SK-N-SH treated with all-trans-retinoic acid at 6 μM for 48 hours (cell line): ENCODE results near the gene RPS6KB2.
"Not testable (repeated sequence)": the region's sequence is repeated elsewhere in the genome, so short reads cannot be mapped to it uniquely, and the experiment has no call there.

Experiments used
- ATAC-seq: fragments of 200-7000 bp; cut with Tn5 transposase; 3 replicates; pipeline ENCODE4 v1.9.1; 2020; ENCODE audit warnings: mild to moderate bottlenecking, moderate library complexity
- BACH2 ChIP-seq: fragments of 250-450 bp; sonication (Bioruptor Pico); IDR thresholded peaks from 2 replicates; pipeline ENCODE4 v1.9.0; 2021; ENCODE audit warnings: mild to moderate bottlenecking, borderline replicate concordance
- CREB5 ChIP-seq: fragments of 250-450 bp; sonication (Bioruptor Pico); IDR thresholded peaks from 2 replicates; pipeline ENCODE4 v1.5.1; 2020; ENCODE audit warnings: low read depth, mild to moderate bottlenecking, moderate library complexity
- CSDC2 ChIP-seq: fragments of 250-450 bp; sonication (Bioruptor Pico); IDR thresholded peaks from 2 replicates; pipeline ENCODE4 v1.5.0; 2020; ENCODE audit warnings: mild to moderate bottlenecking, moderate library complexity
- CSRNP3 ChIP-seq: fragments of 250-450 bp; sonication (Bioruptor Pico); IDR thresholded peaks from 2 replicates; pipeline ENCODE4 v1.5.1; 2021; ENCODE audit warnings: mild to moderate bottlenecking, moderate library complexity
- ESRRG ChIP-seq: fragments of 250-450 bp; sonication (Bioruptor Pico); IDR thresholded peaks from 2 replicates; pipeline ENCODE4 v1.6.1; 2021; ENCODE audit warnings: mild to moderate bottlenecking
- GLIS3 ChIP-seq: fragments of 250-450 bp; sonication (Bioruptor Pico); IDR thresholded peaks from 2 replicates; pipeline ENCODE4 v1.5.0; 2020; ENCODE audit warnings: mild to moderate bottlenecking, moderate library complexity
- OSR1 ChIP-seq: fragments of 250-450 bp; sonication (Bioruptor Pico); IDR thresholded peaks from 2 replicates; pipeline ENCODE4 v1.8.0; 2022; ENCODE audit warnings: moderate library complexity, mild to moderate bottlenecking, inconsistent platforms
- PATZ1 ChIP-seq: fragments of 250-450 bp; sonication (Bioruptor Pico); IDR thresholded peaks from 2 replicates; pipeline ENCODE4 v1.8.0; 2020; ENCODE audit warnings: mild to moderate bottlenecking, moderate library complexity, borderline replicate concordance
- POU6F1 ChIP-seq: fragments of 250-450 bp; sonication (Bioruptor Pico); IDR thresholded peaks from 2 replicates; pipeline ENCODE4 v1.8.0; 2021; ENCODE audit warnings: low read depth, mild to moderate bottlenecking, moderate library complexity, borderline replicate concordance
- PPARA ChIP-seq: fragments of 250-450 bp; sonication (Bioruptor Pico); IDR thresholded peaks from 2 replicates; pipeline ENCODE4 v1.5.0; 2020; ENCODE audit warnings: mild to moderate bottlenecking, borderline replicate concordance
- RARB ChIP-seq: fragments of 250-450 bp; sonication (Bioruptor Pico); IDR thresholded peaks from 2 replicates; pipeline ENCODE4 v1.8.0; 2021; ENCODE audit warnings: mild to moderate bottlenecking, moderate library complexity
- SNAI2 ChIP-seq: fragments of 250-450 bp; sonication (Bioruptor Pico); IDR thresholded peaks from 2 replicates; pipeline ENCODE4 v1.5.0; 2020; ENCODE audit warnings: mild to moderate bottlenecking, moderate library complexity
- TCF4 ChIP-seq: fragments of 250-450 bp; sonication (Bioruptor Pico); IDR thresholded peaks from 2 replicates; pipeline ENCODE4 v1.8.0; 2021; ENCODE audit warnings: mild to moderate bottlenecking, moderate library complexity, borderline replicate concordance
- TOX ChIP-seq: fragments of 250-450 bp; sonication (Bioruptor Pico); IDR thresholded peaks from 2 replicates; pipeline ENCODE4 v1.8.0; 2021; ENCODE audit warnings: mild to moderate bottlenecking, moderate library complexity, borderline replicate concordance
- TSHZ2 ChIP-seq: fragments of 250-450 bp; sonication (Bioruptor Pico); IDR thresholded peaks from 2 replicates; pipeline ENCODE4 v1.5.0; 2020; ENCODE audit warnings: mild to moderate bottlenecking, moderate library complexity
- ZC3H10 ChIP-seq: fragments of 250-450 bp; sonication (Bioruptor Pico); IDR thresholded peaks from 2 replicates; pipeline ENCODE4 v1.5.1; 2021; ENCODE audit warnings: mild to moderate bottlenecking, moderate library complexity
- ZFP3 ChIP-seq: fragments of 250-450 bp; sonication (Bioruptor Pico); IDR thresholded peaks from 2 replicates; pipeline ENCODE4 v1.5.0; 2020; ENCODE audit warnings: mild to moderate bottlenecking, moderate library complexity
- ZFP30 ChIP-seq: fragments of 450-650 bp; formaldehyde crosslinking; IDR thresholded peaks from 2 replicates; pipeline ENCODE4 v1.5.0; 2022; ENCODE audit warnings: mild to moderate bottlenecking, moderate library complexity
- ZNF565 ChIP-seq: fragments of 450-650 bp; formaldehyde crosslinking; conservative IDR thresholded peaks from 2 replicates; pipeline ENCODE4 v1.5.0; 2020; ENCODE audit warnings: low read depth, mild to moderate bottlenecking, moderate library complexity
- ZNF8 ChIP-seq: fragments of 450-650 bp; formaldehyde crosslinking; IDR thresholded peaks from 2 replicates; pipeline ENCODE4 v1.5.0; 2020; ENCODE audit warnings: mild to moderate bottlenecking, moderate library complexity

RPS6KB2 gene

GRCh38 chr11:67423891-67424613 is 4.2 kb upstream of the RPS6KB2 start:
- TF ChIP-seq SNAI2 (no peak), GLIS3 (CRISPR knock-in tag) (no peak), ZFP3 (no peak), TSHZ2 (CRISPR knock-in tag) (no peak), CSRNP3 (CRISPR knock-in tag) (no peak), ZNF565 (CRISPR knock-in tag) (no peak), BACH2 (no peak), ZFP30 (CRISPR knock-in tag) (no peak), TCF4 (CRISPR knock-in tag) (no peak), RARB (CRISPR knock-in tag) (no peak), OSR1 (CRISPR knock-in tag) (no peak), TOX (CRISPR knock-in tag) (no peak), PPARA (no peak), ZC3H10 (CRISPR knock-in tag) (no peak), CREB5 (CRISPR knock-in tag) (no peak), PATZ1 (CRISPR knock-in tag) (no peak), CSDC2 (CRISPR knock-in tag) (no peak), ZNF8 (CRISPR knock-in tag) (no peak), ESRRG (no peak), POU6F1 (CRISPR knock-in tag) (no peak)

GRCh38 chr11:67427364-67427859 is 882 bp upstream of the RPS6KB2 start:
- ATAC-seq, result not testable (repeated sequence)

More at GRCh38 chr11:67423891-67424613, 4.2 kb upstream of the RPS6KB2 start:
- no peak for ATAC-seq

GRCh38 chr11:67429038-67429668 is 859 bp downstream of the RPS6KB2 start:
- ATAC-seq, result no peak
- TF ChIP-seq POU6F1 (CRISPR knock-in tag), result no peak
